Gastrocnemius medialis (tissue), 4 donors: Measurements from ENCODE around the gene SHC4. TPM values are rescaled to one million over a fixed set of nuclear protein-coding genes. Genes with fewer than 3 reads are reported as not detected.

Experiments used
- ATAC-seq, 2 donors: fragments of 150-250 bp; one replicate each; pipeline ENCODE4 v1.9.1; 2016
- DNase-seq, 2 donors: peaks; one replicate each; pipeline ENCODE4 v3.0.0-alpha.2; 2019
- H3K27ac ChIP-seq, 4 donors: fragments of 200-600 bp; sonication (generic); 1 replicate in 1 of 4; 2 replicates in 3 of 4; pipeline ENCODE4 v1.5.1; 2016 to 2018; ENCODE audit warnings: mild to moderate bottlenecking in 2 of 4, moderate library complexity in 1 of 4
- H3K27me3 ChIP-seq, 3 donors: fragments of 200-600 bp; sonication (generic) in 2 of 3; 1 replicate in 1 of 3; 2 replicates in 2 of 3; pipeline versions ENCODE4 v1.5.1 to v1.6.0; 2016 to 2019; ENCODE audit warnings: mild to moderate bottlenecking in 1 of 3, moderate library complexity in 1 of 3
- H3K36me3 ChIP-seq, 2 donors: fragments of 200-600 bp; sonication (generic) in 1 of 2; one replicate each; pipeline ENCODE4 v1.5.1; 2017 to 2018
- H3K4me1 ChIP-seq, 2 donors: fragments of 200-600 bp; sonication (generic) in 1 of 2; one replicate each; pipeline ENCODE4 v1.5.1; 2016 to 2017; ENCODE audit warnings: mild to moderate bottlenecking in 2 of 2
- H3K4me3 ChIP-seq, 4 donors: fragments of 200-600 bp; sonication (generic) in 3 of 4; 1 replicate in 1 of 4; 2 replicates in 3 of 4; pipeline ENCODE4 v1.5.1; 2016 to 2019; ENCODE audit warnings: mild to moderate bottlenecking in 2 of 4
- H3K9me3 ChIP-seq, 3 donors: fragments of 200-600 bp; sonication (generic) in 2 of 3; 1 replicate in 1 of 3; 2 replicates in 2 of 3; pipeline ENCODE4 v1.5.1; 2016 to 2019
- CTCF ChIP-seq, 5 experiments: fragments of 450-650 bp in 3 of 5; fragments of 200-600 bp in 2 of 5; sonication (generic) in 2 of 5; IDR thresholded peaks in 4 of 5; conservative IDR thresholded peaks in 1 of 5; 1 replicate in 4 of 5; 2 replicates in 1 of 5; pipeline ENCODE4 v1.5.1; 2016 to 2019; ENCODE audit warnings: antibody characterized with exemption in 5 of 5, mild to moderate bottlenecking in 3 of 5, moderate library complexity in 3 of 5
- POLR2A ChIP-seq, 2 donors: fragments of 450-650 bp; IDR thresholded peaks; one replicate each; pipeline ENCODE4 v1.6.1; 2017; ENCODE audit warnings: antibody characterized with exemption in 2 of 2, mild to moderate bottlenecking in 2 of 2, moderate library complexity in 2 of 2
- in situ Hi-C, 4 donors: fragments of 200-750 bp; cut with MboI; loops; one replicate each; pipeline versions ENCODE4 v1.15.0 to v1.8.0; 2017; ENCODE audit warnings: low sequenced_read_pairs in 4 of 4
- intact Hi-C: fragments of 100-400 bp; cut with DNase I; formaldehyde crosslinking; loops from one replicate; pipeline ENCODE4 v1.15.1; 2023; ENCODE audit warnings: low total_unique reads
- total RNA-seq, 4 donors: library from RNA; depleted of rRNA; stranded (reverse); fragments of >200 nt; gene quantifications; one replicate each; pipeline versions ENCODE4 v1.1.0 to v1.2.3, GENCODE V29; 2016

Gene SHC4
- total RNA-seq, 4 donors from 2014 or later, result 0.29 to 0.39 TPM; not detected in 2

DNA sequence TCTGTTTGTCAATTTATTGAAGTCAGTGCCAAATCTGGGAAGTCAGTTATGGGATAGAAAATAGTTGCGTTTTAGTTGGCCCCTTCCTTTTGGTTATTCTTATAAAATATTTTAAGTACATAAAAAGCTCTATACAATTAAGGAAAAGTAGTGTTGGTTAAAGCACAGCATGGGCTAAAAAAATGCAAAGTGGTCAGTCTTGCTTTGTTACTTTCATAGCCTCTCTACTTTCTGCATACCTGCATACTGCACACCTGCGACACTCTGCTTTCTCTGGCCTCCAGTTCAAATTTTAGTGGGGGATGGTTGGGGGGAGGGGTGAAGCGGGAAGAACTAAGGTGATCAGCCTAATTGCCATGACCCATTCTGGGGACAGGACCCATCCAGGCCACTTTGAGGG lies 21.8 kb upstream of the SHC4 start:
- DNase-seq (no peak), ATAC-seq (no peak)

GRCh38 chr15:48984811-48985352 lies 21.2 kb upstream of the SHC4 start:
- in situ Hi-C loops, result no loop called here
- Histone ChIP-seq H3K27ac (no peak overlapping the region), H3K27me3 (no peaks in the 10 kb centered on the region), H3K9me3 (no peaks in the 10 kb centered on the region), H3K36me3 (no peaks in the 10 kb centered on the region), H3K4me1 (no peaks in the 10 kb centered on the region), H3K4me3 (no peak overlapping the region)
- TF ChIP-seq POLR2A (IDR thresholded peaks at IDR 0.05) (no peak), CTCF (IDR thresholded peaks at IDR 0.05 in 4 of 5, conservative IDR thresholded peaks at IDR 0.05 in 1 of 5) (no peak)
- intact Hi-C loops, result loop anchor here (5.0 kb wide), 1 partner anchor 1817 kb away; no protein-coding TSS in a partner anchor
- DNase-seq, result no peak
- ATAC-seq, result no peak

More for the DNA sequence above, 21.8 kb upstream of the SHC4 start:
- in situ Hi-C loops (no loop called here), intact Hi-C loops (loop anchor here (5.0 kb wide), 1 partner anchor 1817 kb away; no protein-coding TSS in a partner anchor)
- TF ChIP-seq POLR2A (IDR thresholded peaks at IDR 0.05) (no peak), CTCF (IDR thresholded peaks at IDR 0.05 in 4 of 5, conservative IDR thresholded peaks at IDR 0.05 in 1 of 5) (no peak)
- Histone ChIP-seq H3K9me3 (no peaks in the 10 kb centered on the region), H3K36me3 (peaks cover 0 to 3% of the 10 kb centered on the region in 2 donors), H3K27ac (no peak overlapping the region), H3K4me1 (no peaks in the 10 kb centered on the region), H3K27me3 (no peaks in the 10 kb centered on the region), H3K4me3 (no peak overlapping the region)

- in situ Hi-C loops, result no loop called here
- H3K4me1 ChIP-seq, result no peaks in the 10 kb centered on the region
- H3K9me3 ChIP-seq, result no peaks in the 10 kb centered on the region
- no peak for DNase-seq
- no peak overlapping the region for H3K4me3 ChIP-seq
- TF ChIP-seq CTCF (IDR thresholded peaks at IDR 0.05 in 4 of 5, conservative IDR thresholded peaks at IDR 0.05 in 1 of 5) (no peak), POLR2A (IDR thresholded peaks at IDR 0.05) (no peak)
- intact Hi-C loops, result no loop called here
- H3K27me3 ChIP-seq, result no peaks in the 10 kb centered on the region
- no peak for ATAC-seq
- no peaks in the 10 kb centered on the region for H3K36me3 ChIP-seq
- no peak overlapping the region for H3K27ac ChIP-seq
Observed at GRCh38 chr15:48984021-48984710, 20.4 kb upstream of the SHC4 start.

DNA sequence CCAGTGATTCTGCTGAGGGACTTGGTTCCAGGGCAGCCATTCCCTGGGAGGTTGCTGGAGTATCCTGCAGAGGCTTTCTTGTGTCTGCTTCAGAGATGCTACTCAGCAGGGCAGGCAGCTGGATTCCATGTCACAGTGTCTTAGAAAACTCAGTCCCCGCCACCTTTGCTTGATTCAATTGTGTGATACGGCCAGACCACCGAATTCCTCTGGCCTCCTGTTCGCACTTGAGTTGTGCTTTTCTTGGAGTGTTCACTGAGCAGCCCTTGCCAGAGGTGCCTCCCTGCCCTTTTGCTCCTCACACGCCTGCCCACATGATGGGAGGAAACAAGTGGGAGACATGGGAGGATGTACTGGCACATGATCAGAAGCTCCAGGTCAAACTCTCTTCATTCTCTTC lies 19.6 kb upstream of the SHC4 start:
- Histone ChIP-seq H3K27me3 (no peaks in the 10 kb centered on the region), H3K27ac (no peak overlapping the region), H3K4me3 (no peak overlapping the region), H3K36me3 (no peaks in the 10 kb centered on the region), H3K4me1 (no peaks in the 10 kb centered on the region), H3K9me3 (no peaks in the 10 kb centered on the region)
- intact Hi-C loops, result no loop called here
- DNase-seq (no peak), ATAC-seq (no peak)
- no peak for TF ChIP-seq POLR2A (IDR thresholded peaks at IDR 0.05)
- TF ChIP-seq CTCF (IDR thresholded peaks at IDR 0.05 in 4 of 5, conservative IDR thresholded peaks at IDR 0.05 in 1 of 5), result no peak
- in situ Hi-C loops, result no loop called here
